GM13977 (cell line): ENCODE data around the gene STAT3.
"Not testable (repeated sequence)": the region's sequence is repeated elsewhere in the genome, so short reads cannot be mapped to it uniquely, and the experiment has no call there.

Experiments used
- DNase-seq: peaks from one replicate; pipeline ENCODE4 v3.0.0; 2012; ENCODE audit warnings: low spot score
- CTCF ChIP-seq: IDR thresholded peaks from 2 replicates; pipeline ENCODE4 v1.5.1; 2012; ENCODE audit warnings: mild to moderate bottlenecking, control low read depth; ENCODE audit not compliant: insufficient read depth; ENCODE audit errors: extremely low read depth, missing control alignments
- in situ Hi-C: fragments of 300-500 bp; cut with MboI; formaldehyde crosslinking; loops from one replicate; pipeline ENCODE4 v1.12.0; 2022; ENCODE audit warnings: low sequenced_read_pairs, low pct_unique_long_range_greater_than_20kb, mixed read lengths, inconsistent platforms; ENCODE audit not compliant: unreplicated experiment

Gene STAT3

GRCh38 chr17:42309986-42310786 is 78.1 kb downstream of the STAT3 start:
- no peak for TF ChIP-seq CTCF
- in situ Hi-C loops: loop anchor here (25.0 kb wide), 1 partner anchor 202 kb away; no protein-coding TSS in a partner anchor
- DNase-seq: no peak

- in situ Hi-C loops: loop anchor here (25.0 kb wide), 1 partner anchor 203 kb away; no protein-coding TSS in a partner anchor
- no peak for TF ChIP-seq CTCF
- no peak for DNase-seq
These were observed 79.1 kb downstream of the STAT3 start for GRCh38 chr17:42309142-42309541.

- no peak for TF ChIP-seq CTCF
- DNase-seq: no peak
- in situ Hi-C loops: loop anchor here (25.0 kb wide), 1 partner anchor 204 kb away; no protein-coding TSS in a partner anchor
These were observed 79.8 kb downstream of the STAT3 start for GRCh38 chr17:42308446-42308845.

GRCh38 chr17:42307362-42307927 is 80.8 kb downstream of the STAT3 start:
- no peak for TF ChIP-seq CTCF
- in situ Hi-C loops: loop anchor here (25.0 kb wide), 1 partner anchor 205 kb away; no protein-coding TSS in a partner anchor
- no peak for DNase-seq

- in situ Hi-C loops: loop anchor here (25.0 kb wide), 1 partner anchor 206 kb away; no protein-coding TSS in a partner anchor
- no peak for TF ChIP-seq CTCF
- DNase-seq: no peak
These were observed 81.9 kb downstream of the STAT3 start for GRCh38 chr17:42306385-42306667.

- in situ Hi-C loops: loop anchor here (25.0 kb wide), 1 partner anchor 207 kb away; no protein-coding TSS in a partner anchor
- no peak for TF ChIP-seq CTCF
- no peak for DNase-seq
These were observed 82.5 kb downstream of the STAT3 start for GRCh38 chr17:42305543-42306384.

GRCh38 chr17:42305031-42305330 is 83.3 kb downstream of the STAT3 start:
- not testable (repeated sequence) for DNase-seq
- in situ Hi-C loops: loop anchor here (25.0 kb wide), 1 partner anchor 207 kb away; no protein-coding TSS in a partner anchor
